CD4-positive, alpha-beta T cell (primary cell): Measurements from ENCODE around the gene HIVEP3. TPM values are rescaled to one million over a fixed set of nuclear protein-coding genes. Genes with fewer than 3 reads are reported as not detected.
A peak's percentile ranks its signal among the peaks of the same experiment; 100 is the strongest.

Experiments
- ATAC-seq: fragments of 200-7000 bp; cut with Tn5 transposase; one replicate; pipeline ENCODE4 v1.10.0; 2022; ENCODE audit warnings: mild to moderate bottlenecking; ENCODE audit not compliant: poor library complexity
- CTCF ChIA-PET: fragments of 350-600 bp; sonication (Branson Sonifier 250); formaldehyde crosslinking; loops from one replicate; lab custom pipeline; 2021; ENCODE audit warnings: antibody characterized with exemption, inconsistent platforms; lab: Charles Lee
- POLR2A ChIA-PET: fragments of 350-600 bp; sonication (Branson Sonifier 250); formaldehyde crosslinking; loops from one replicate; lab custom pipeline; 2021; ENCODE audit warnings: antibody characterized with exemption, inconsistent platforms; lab: Charles Lee
- DNase-seq, 14 experiments: peaks; one replicate each; pipeline ENCODE4 v3.0.0-alpha.2; 2013 to 2020; ENCODE audit warnings: mixed read lengths in 2 of 14
- H3K27ac ChIP-seq, 2 donors: one replicate each; pipeline versions ENCODE4 v1.5.1 to v1.7.0; 2013; ENCODE audit warnings: low read length in 2 of 2, low read depth in 1 of 2, mild to moderate bottlenecking in 1 of 2
- H3K27me3 ChIP-seq, 2 experiments: 1 replicate in 1 of 2; 2 replicates in 1 of 2; pipeline versions ENCODE4 v1.6.1 to v1.7.0; 2013; ENCODE audit warnings: low read length in 2 of 2, control low read depth in 1 of 2, mild to moderate bottlenecking in 1 of 2, moderate library complexity in 1 of 2; ENCODE audit not compliant: insufficient read depth in 2 of 2, control insufficient read depth in 1 of 2
- H3K36me3 ChIP-seq: one replicate; pipeline ENCODE4 v1.6.1; 2013; ENCODE audit warnings: low read length, control low read depth; ENCODE audit not compliant: insufficient read depth
- H3K4me1 ChIP-seq: one replicate; pipeline ENCODE4 v1.6.1; 2013; ENCODE audit warnings: low read length, control low read depth; ENCODE audit not compliant: insufficient read depth
- H3K4me3 ChIP-seq: one replicate; pipeline ENCODE4 v1.5.1; 2013; ENCODE audit warnings: mild to moderate bottlenecking, low read length, moderate library complexity
- H3K9me3 ChIP-seq, 2 experiments: 1 replicate in 1 of 2; 2 replicates in 1 of 2; pipeline versions ENCODE4 v1.6.1 to v1.7.0; 2013; ENCODE audit warnings: low read length in 2 of 2, mild to moderate bottlenecking in 2 of 2, control low read depth in 1 of 2, moderate library complexity in 1 of 2; ENCODE audit not compliant: control insufficient read depth in 1 of 2, insufficient read depth in 1 of 2
- H3K27ac Mint-ChIP-seq: one replicate; pipeline ENCODE4 v1.8.0; 2020; ENCODE audit warnings: mixed read lengths
- H3K27me3 Mint-ChIP-seq: one replicate; pipeline ENCODE4 v1.8.0; 2021; ENCODE audit warnings: mixed read lengths
- H3K36me3 Mint-ChIP-seq: one replicate; pipeline ENCODE4 v1.8.0; 2021; ENCODE audit warnings: low read depth, mixed read lengths
- H3K4me1 Mint-ChIP-seq: one replicate; pipeline ENCODE4 v1.8.0; 2021; ENCODE audit warnings: low read depth, mixed read lengths
- H3K4me3 Mint-ChIP-seq: one replicate; pipeline ENCODE4 v1.8.0; 2020; ENCODE audit warnings: mild to moderate bottlenecking, mixed read lengths
- H3K9me3 Mint-ChIP-seq: one replicate; pipeline ENCODE4 v1.8.0; 2020; ENCODE audit warnings: mixed read lengths
- intact Hi-C, 2 experiments: fragments of 100-400 bp; cut with DNase I in 1 of 2; cut with micrococcal nuclease in 1 of 2; formaldehyde crosslinking; loops; one replicate each; pipeline versions ENCODE4 v1.15.1 to v1.9.0; 2023 to 2025; cut with DNase I, micrococcal nuclease
- total RNA-seq, 174 experiments: library from RNA in 2 of 174; stranded (reverse) in 2 of 174; gene quantifications; one replicate each; pipeline ENCODE4 v1.2.3 and lab custom pipeline; 2021 to 2026
- TF ChIP-seq, protein P1 (sequence below): fragments of 200-600 bp; IDR thresholded peaks from one replicate; pipeline ENCODE4 v1.8.0; 2022; ENCODE audit warnings: antibody characterized with exemption, mild to moderate bottlenecking

HIVEP3 gene
- total RNA-seq, 2 experiments from 2014 or later: 5.1 to 5.4 TPM

DNA sequence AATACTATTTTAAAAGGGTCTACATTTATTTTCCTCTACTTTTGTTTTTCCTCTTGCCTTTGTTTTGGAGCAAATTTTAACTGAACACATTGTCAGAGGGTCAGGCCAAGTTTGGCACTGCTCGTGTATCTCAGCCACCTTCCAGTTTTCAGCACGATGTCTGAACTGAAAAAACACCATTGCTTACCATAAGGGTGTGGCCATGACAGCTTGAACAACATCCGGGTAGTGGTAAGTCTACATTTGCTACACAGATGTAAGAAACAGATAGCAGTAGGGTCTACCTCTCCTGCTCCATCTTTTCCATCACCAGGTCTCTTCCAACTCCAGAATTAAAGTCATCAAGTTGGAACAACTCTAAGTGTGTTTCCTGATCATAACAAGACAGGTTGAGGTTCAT is 4.2 kb downstream of the HIVEP3 start:
- H3K9me3 Mint-ChIP-seq: peaks cover 2% of the 10 kb centered on the region
- peak; percentile 68 for ATAC-seq

DNA sequence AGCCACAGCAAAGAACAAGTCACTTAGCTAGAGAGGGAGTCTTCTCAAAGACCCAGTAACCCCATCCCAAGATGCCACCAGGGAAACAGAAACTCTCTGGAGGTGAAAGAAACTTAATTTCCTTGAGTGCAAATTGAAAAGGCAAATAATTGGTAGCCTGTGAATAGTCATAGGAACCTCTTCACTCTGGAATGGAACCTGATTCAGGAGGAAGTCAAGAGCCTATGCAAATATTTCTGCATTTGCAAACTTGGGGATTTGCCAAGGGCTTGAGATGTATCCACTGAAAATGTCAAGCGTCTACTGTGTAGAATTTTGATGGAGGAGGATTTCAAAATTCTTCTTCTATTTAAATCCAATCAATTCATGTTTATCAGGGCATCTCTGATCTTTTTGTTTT is 5.7 kb downstream of the HIVEP3 start:
- DNase-seq: no peak
- Histone ChIP-seq H3K4me3 (no peak overlapping the region), H3K4me1 (peaks cover 49% of the 10 kb centered on the region), H3K36me3 (no peaks in the 10 kb centered on the region), H3K9me3 (no peaks in the 10 kb centered on the region), H3K27ac (no peak overlapping the region), H3K27me3 (no peaks in the 10 kb centered on the region)
- TF ChIP-seq, protein P1, sequence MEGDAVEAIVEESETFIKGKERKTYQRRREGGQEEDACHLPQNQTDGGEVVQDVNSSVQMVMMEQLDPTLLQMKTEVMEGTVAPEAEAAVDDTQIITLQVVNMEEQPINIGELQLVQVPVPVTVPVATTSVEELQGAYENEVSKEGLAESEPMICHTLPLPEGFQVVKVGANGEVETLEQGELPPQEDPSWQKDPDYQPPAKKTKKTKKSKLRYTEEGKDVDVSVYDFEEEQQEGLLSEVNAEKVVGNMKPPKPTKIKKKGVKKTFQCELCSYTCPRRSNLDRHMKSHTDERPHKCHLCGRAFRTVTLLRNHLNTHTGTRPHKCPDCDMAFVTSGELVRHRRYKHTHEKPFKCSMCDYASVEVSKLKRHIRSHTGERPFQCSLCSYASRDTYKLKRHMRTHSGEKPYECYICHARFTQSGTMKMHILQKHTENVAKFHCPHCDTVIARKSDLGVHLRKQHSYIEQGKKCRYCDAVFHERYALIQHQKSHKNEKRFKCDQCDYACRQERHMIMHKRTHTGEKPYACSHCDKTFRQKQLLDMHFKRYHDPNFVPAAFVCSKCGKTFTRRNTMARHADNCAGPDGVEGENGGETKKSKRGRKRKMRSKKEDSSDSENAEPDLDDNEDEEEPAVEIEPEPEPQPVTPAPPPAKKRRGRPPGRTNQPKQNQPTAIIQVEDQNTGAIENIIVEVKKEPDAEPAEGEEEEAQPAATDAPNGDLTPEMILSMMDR: no peak
- peaks cover 6% of the 10 kb centered on the region for H3K36me3 Mint-ChIP-seq
- no peak for ATAC-seq
- H3K27me3 Mint-ChIP-seq: no peaks in the 10 kb centered on the region
- no peak overlapping the region for H3K4me3 Mint-ChIP-seq
- CTCF ChIA-PET: interaction anchor here (1.9 kb wide), 1 partner anchor 21 kb away, joined by 5 read pairs; no protein-coding TSS in a partner anchor
- H3K27ac Mint-ChIP-seq: peak overlapping the region; percentile 95
- peaks cover 2% of the 10 kb centered on the region for H3K9me3 Mint-ChIP-seq
- peaks cover 68% of the 10 kb centered on the region for H3K4me1 Mint-ChIP-seq
- intact Hi-C loops: loop anchor here in 1 of 2 experiments (10.0 kb wide), 1 partner anchor 422 kb away; the partner anchor contains the start of gene FOXJ3
- POLR2A ChIA-PET: interaction anchor here (1.4 kb wide), 1 partner anchor 11 kb away, joined by 5 read pairs; no protein-coding TSS in a partner anchor

More for the DNA sequence above, 4.2 kb downstream of the HIVEP3 start:
- intact Hi-C loops: loop anchor here (1.0 to 10.0 kb wide), 2 partner anchors 16 to 420 kb away; partner anchors contain the start of gene FOXJ3 (in 1 of the 2)
- Histone ChIP-seq H3K36me3 (no peaks in the 10 kb centered on the region), H3K27ac (peak overlapping the region in 1 of 2 donors; percentile 51), H3K4me3 (no peak overlapping the region), H3K4me1 (peaks cover 64% of the 10 kb centered on the region), H3K9me3 (no peaks in the 10 kb centered on the region), H3K27me3 (no peaks in the 10 kb centered on the region)
- no peaks in the 10 kb centered on the region for H3K36me3 Mint-ChIP-seq
- peak overlapping the region; percentile 49 for H3K4me3 Mint-ChIP-seq
- H3K27ac Mint-ChIP-seq: peak overlapping the region; percentile 95
- POLR2A ChIA-PET: interaction anchor here (1.4 to 7.1 kb wide), 4 partner anchors 9 to 24 kb away, joined by 5 to 108 read pairs (median 20); no protein-coding TSS in a partner anchor
- H3K27me3 Mint-ChIP-seq: no peaks in the 10 kb centered on the region
- CTCF ChIA-PET: interaction anchor here (1.9 kb wide), 1 partner anchor 23 kb away, joined by 5 read pairs; no protein-coding TSS in a partner anchor
- peaks cover 78% of the 10 kb centered on the region for H3K4me1 Mint-ChIP-seq
- TF ChIP-seq, protein P1: no peak
- peak in 4 of 14 experiments; percentile 42 to 78 (median 70) for DNase-seq

DNA sequence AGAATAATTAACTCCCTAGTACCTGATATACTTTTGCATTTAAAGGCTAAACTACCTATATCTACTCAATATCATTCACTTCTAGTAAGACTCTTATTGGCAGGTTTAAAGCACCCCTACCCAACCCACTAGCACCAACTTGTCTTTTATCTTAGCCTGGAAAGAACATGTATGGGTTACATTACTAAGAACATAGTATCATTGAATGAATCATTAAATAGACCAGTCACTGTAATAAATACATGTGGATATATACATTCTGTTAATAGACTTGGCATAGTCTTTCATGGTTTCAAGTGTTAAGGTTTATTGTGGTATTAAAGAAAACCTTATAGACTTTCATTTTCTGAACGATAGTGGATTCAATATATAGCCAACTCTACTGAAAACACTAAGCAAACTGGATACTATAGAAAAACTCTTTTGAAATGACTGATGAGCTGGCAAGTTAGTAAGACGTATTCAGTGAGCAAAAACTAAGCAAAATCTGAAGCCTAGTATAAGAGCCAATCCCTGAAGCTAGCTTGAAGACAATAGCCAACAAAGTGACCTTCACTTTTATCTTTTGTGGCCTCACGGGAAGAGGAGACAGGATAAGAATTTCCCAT is 10.3 kb downstream of the HIVEP3 start:
- ATAC-seq (no peak), DNase-seq (no peak)
- H3K4me3 Mint-ChIP-seq: no peak overlapping the region
- Histone ChIP-seq H3K4me1 (peaks cover 41% of the 10 kb centered on the region), H3K9me3 (no peaks in the 10 kb centered on the region), H3K27me3 (no peaks in the 10 kb centered on the region), H3K27ac (no peak overlapping the region), H3K4me3 (no peak overlapping the region), H3K36me3 (no peaks in the 10 kb centered on the region)
- no peak overlapping the region for H3K27ac Mint-ChIP-seq
- TF ChIP-seq, protein P1: no peak
- peaks cover 54% of the 10 kb centered on the region for H3K4me1 Mint-ChIP-seq
- ChIA-PET CTCF (no interaction called here), POLR2A (interaction anchor here (3.4 kb wide), 1 partner anchor 16 kb away, joined by 12 read pairs; no protein-coding TSS in a partner anchor)
- peaks cover 6% of the 10 kb centered on the region for H3K36me3 Mint-ChIP-seq
- intact Hi-C loops: no loop called here
- peaks cover 2% of the 10 kb centered on the region for H3K9me3 Mint-ChIP-seq
- H3K27me3 Mint-ChIP-seq: no peaks in the 10 kb centered on the region
